ENCODE data around the gene CCR5AS.
"Not testable (repeated sequence)": the region's sequence is repeated elsewhere in the genome, so short reads cannot be mapped to it uniquely, and the experiment has no call there.

CCR5AS gene

GRCh38 chr3:46440531-46441294, 33.8 kb upstream of the CCR5AS start:
- H3K36me3 ChIP-seq: no peaks in the 10 kb centered on the region
- no peak overlapping the region for H3K27ac ChIP-seq
- no peaks in the 10 kb centered on the region for H3K9me3 ChIP-seq (ENCODE audit: severe bottlenecking)
- H3K27me3 ChIP-seq (ENCODE audit: insufficient read depth, low read depth, severe bottlenecking): peaks cover under 1% of the 10 kb centered on the region
- no peak for TF ChIP-seq CTCF (IDR thresholded peaks at IDR 0.05; ENCODE audit: low read depth, low read length)
- H3K4me3 ChIP-seq (ENCODE audit: low read depth, low read length): no peak overlapping the region
- DNase-seq: no peak

GRCh38 chr3:46438831-46439230, 32.0 kb upstream of the CCR5AS start:
- no peak overlapping the region for H3K4me3 ChIP-seq (ENCODE audit: low read depth, low read length)
- no peak for TF ChIP-seq CTCF (IDR thresholded peaks at IDR 0.05; ENCODE audit: low read depth, low read length)
- H3K36me3 ChIP-seq: no peaks in the 10 kb centered on the region
- peaks cover 2% of the 10 kb centered on the region for H3K27me3 ChIP-seq (ENCODE audit: insufficient read depth, low read depth, severe bottlenecking)
- no peaks in the 10 kb centered on the region for H3K9me3 ChIP-seq (ENCODE audit: severe bottlenecking)
- DNase-seq: no peak
- no peak overlapping the region for H3K27ac ChIP-seq

GRCh38 chr3:46435081-46435726, 28.3 kb upstream of the CCR5AS start:
- H3K4me3 ChIP-seq (ENCODE audit: low read depth, low read length): no peak overlapping the region
- DNase-seq: no peak
- H3K27ac ChIP-seq: no peak overlapping the region
- peaks cover 11% of the 10 kb centered on the region for H3K9me3 ChIP-seq (ENCODE audit: severe bottlenecking)
- no peaks in the 10 kb centered on the region for H3K36me3 ChIP-seq
- TF ChIP-seq CTCF (IDR thresholded peaks at IDR 0.05; ENCODE audit: low read depth, low read length): no peak
- peaks cover 2% of the 10 kb centered on the region for H3K27me3 ChIP-seq (ENCODE audit: insufficient read depth, low read depth, severe bottlenecking)

- Histone ChIP-seq H3K4me3 (ENCODE audit: low read depth, low read length) (no peak overlapping the region), H3K36me3 (no peaks in the 10 kb centered on the region), H3K9me3 (ENCODE audit: severe bottlenecking) (peaks cover 11% of the 10 kb centered on the region), H3K27ac (no peak overlapping the region), H3K27me3 (ENCODE audit: insufficient read depth, low read depth, severe bottlenecking) (peaks cover 2% of the 10 kb centered on the region)
- DNase-seq: no peak
- TF ChIP-seq CTCF (IDR thresholded peaks at IDR 0.05; ENCODE audit: low read depth, low read length): no peak
These were observed 27.0 kb upstream of the CCR5AS start for GRCh38 chr3:46433841-46434240.

GRCh38 chr3:46433118-46433517, 26.3 kb upstream of the CCR5AS start:
- DNase-seq; H3K27me3 ChIP-seq (ENCODE audit: insufficient read depth, low read depth, severe bottlenecking); H3K27ac ChIP-seq: not testable (repeated sequence)

GRCh38 chr3:46431905-46432304, 25.0 kb upstream of the CCR5AS start:
- not testable (repeated sequence) for H3K27me3 ChIP-seq (ENCODE audit: insufficient read depth, low read depth, severe bottlenecking); H3K36me3 ChIP-seq; H3K4me3 ChIP-seq (ENCODE audit: low read depth, low read length); H3K27ac ChIP-seq; DNase-seq
- H3K9me3 ChIP-seq (ENCODE audit: severe bottlenecking): peaks cover 11% of the 10 kb centered on the region

More at GRCh38 chr3:46433118-46433517, 26.3 kb upstream of the CCR5AS start:
- H3K4me3 ChIP-seq (ENCODE audit: low read depth, low read length); H3K36me3 ChIP-seq: not testable (repeated sequence)
- H3K9me3 ChIP-seq (ENCODE audit: severe bottlenecking): peaks cover 11% of the 10 kb centered on the region

GRCh38 chr3:46430879-46431278, 24.0 kb upstream of the CCR5AS start:
- H3K9me3 ChIP-seq (ENCODE audit: severe bottlenecking): peaks cover 11% of the 10 kb centered on the region
- H3K4me3 ChIP-seq (ENCODE audit: low read depth, low read length); DNase-seq; H3K27me3 ChIP-seq (ENCODE audit: insufficient read depth, low read depth, severe bottlenecking); H3K36me3 ChIP-seq; H3K27ac ChIP-seq: not testable (repeated sequence)
